H1 (cell line): ENCODE data around the gene SARS2. TPM values are rescaled to one million over a fixed set of nuclear protein-coding genes. Genes with fewer than 3 reads are reported as not detected.

Experiments used
- ASH2L ChIP-seq: fragments of 200-600, 300-600 bp; sonication (generic); IDR thresholded peaks from one replicate; pipeline ENCODE4 v1.7.1; 2017; ENCODE audit warnings: low read length
- CHD2 ChIP-seq: IDR thresholded peaks from 2 replicates; pipeline ENCODE4 v1.6.1; 2012; ENCODE audit warnings: low read length, improper control_type of control experiment
- E2F6 ChIP-seq: IDR thresholded peaks from 2 replicates; pipeline ENCODE4 v1.6.1; 2012; ENCODE audit warnings: inconsistent platforms
- JUN ChIP-seq: IDR thresholded peaks from 2 replicates; pipeline ENCODE4 v1.6.1; 2011; ENCODE audit warnings: low read depth, mild to moderate bottlenecking, improper control_type of control experiment, low read length
- JUND ChIP-seq: IDR thresholded peaks from 2 replicates; pipeline ENCODE4 v1.6.1; 2011; ENCODE audit warnings: mild to moderate bottlenecking, improper control_type of control experiment, low read length
- PHF8 ChIP-seq: fragments of 200-600 bp; sonication (generic); conservative IDR thresholded peaks from 2 replicates; pipeline ENCODE4 v1.7.1; 2012; ENCODE audit warnings: low read depth, mild to moderate bottlenecking, inconsistent platforms, low read length, moderate library complexity
- RBBP5 ChIP-seq: IDR thresholded peaks from 2 replicates; pipeline ENCODE4 v1.7.1; 2012; ENCODE audit warnings: low read depth, mild to moderate bottlenecking, inconsistent platforms, low read length, moderate library complexity, borderline replicate concordance
- RNF2 ChIP-seq: fragments of 200-900, 300-1000 bp; sonication (generic); IDR thresholded peaks from 2 replicates; pipeline ENCODE4 v1.7.1; 2016; ENCODE audit warnings: borderline replicate concordance, low read depth, mild to moderate bottlenecking, antibody characterized with exemption, low read length; ENCODE audit not compliant: poor library complexity, severe bottlenecking; ENCODE audit errors: missing control alignments
- RXRA ChIP-seq: IDR thresholded peaks from 2 replicates; pipeline ENCODE4 v1.6.1; 2011; ENCODE audit warnings: low read depth, mild to moderate bottlenecking, low read length, moderate library complexity; ENCODE audit not compliant: insufficient read depth
- SAP30 ChIP-seq: fragments of 300-600 bp; sonication (generic); IDR thresholded peaks from 2 replicates; pipeline ENCODE4 v1.7.1; 2012; ENCODE audit warnings: low read length, moderate library complexity, mild to moderate bottlenecking, inconsistent platforms; ENCODE audit not compliant: insufficient read depth, insufficient replicate concordance
- SIN3A ChIP-seq, 2 experiments: IDR thresholded peaks in 1 of 2; conservative IDR thresholded peaks in 1 of 2; 2 replicates each; pipeline ENCODE4 v1.6.1; 2011 to 2012; ENCODE audit warnings: low read length in 2 of 2, improper control_type of control experiment in 1 of 2, low read depth in 1 of 2, mild to moderate bottlenecking in 1 of 2
- SP4 ChIP-seq: IDR thresholded peaks from 2 replicates; pipeline ENCODE4 v1.6.1; 2012; ENCODE audit warnings: low read length, inconsistent platforms
- SUZ12 ChIP-seq: fragments of 200-600 bp; sonication (generic); IDR thresholded peaks from 2 replicates; pipeline ENCODE4 v1.6.1; 2012; ENCODE audit warnings: mild to moderate bottlenecking, inconsistent platforms, low read length, moderate library complexity, mixed read lengths
- TCF12 ChIP-seq: IDR thresholded peaks from 2 replicates; pipeline ENCODE4 v1.6.1; 2011; ENCODE audit warnings: low read depth, mild to moderate bottlenecking, low read length
- YY1 ChIP-seq: IDR thresholded peaks from 2 replicates; pipeline ENCODE4 v1.6.1; 2011; ENCODE audit warnings: low read depth, mild to moderate bottlenecking, low read length
- polyA plus RNA-seq, 7 experiments: library from polyadenylated mRNA; depleted of rRNA in 3 of 7; stranded (reverse) in 5 of 7; unstranded in 2 of 7; fragments of >200 nt in 5 of 7; fragments of 200-250 nt in 2 of 7; gene quantifications; 1 replicate in 5 of 7; 2 replicates in 1 of 7; 4 replicates in 1 of 7; pipeline versions ENCODE4 v1.2.1 to v1.2.3, GENCODE V29; 2011 to 2013; ENCODE audit warnings: missing spikeins in 2 of 7, mixed read lengths in 2 of 7
- total RNA-seq: library from RNA; stranded (reverse); fragmentation: NEBNext Ultra II Directional; extraction: Animal tissue kit (Norgen Biotek cat#: 25700); gene quantifications from 2 replicates; pipeline ENCODE4 v1.2.1, GENCODE V29; 2021
- TF ChIP-seq, protein P1 (sequence below): IDR thresholded peaks from 2 replicates; pipeline ENCODE4 v1.6.1; 2012; ENCODE audit warnings: low read length, inconsistent platforms
- TF ChIP-seq, protein P2 (sequence below): IDR thresholded peaks from 2 replicates; pipeline ENCODE4 v1.6.1; 2012; ENCODE audit warnings: inconsistent platforms

SARS2 gene
- total and polyA plus RNA-seq, 2 of the 8 experiments (the other 6 are each of a cell fraction or from before 2014, with no cell fraction given): 68.0 to 102 TPM

- TF ChIP-seq, protein P1, sequence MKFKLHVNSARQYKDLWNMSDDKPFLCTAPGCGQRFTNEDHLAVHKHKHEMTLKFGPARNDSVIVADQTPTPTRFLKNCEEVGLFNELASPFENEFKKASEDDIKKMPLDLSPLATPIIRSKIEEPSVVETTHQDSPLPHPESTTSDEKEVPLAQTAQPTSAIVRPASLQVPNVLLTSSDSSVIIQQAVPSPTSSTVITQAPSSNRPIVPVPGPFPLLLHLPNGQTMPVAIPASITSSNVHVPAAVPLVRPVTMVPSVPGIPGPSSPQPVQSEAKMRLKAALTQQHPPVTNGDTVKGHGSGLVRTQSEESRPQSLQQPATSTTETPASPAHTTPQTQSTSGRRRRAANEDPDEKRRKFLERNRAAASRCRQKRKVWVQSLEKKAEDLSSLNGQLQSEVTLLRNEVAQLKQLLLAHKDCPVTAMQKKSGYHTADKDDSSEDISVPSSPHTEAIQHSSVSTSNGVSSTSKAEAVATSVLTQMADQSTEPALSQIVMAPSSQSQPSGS: no peak
- TF ChIP-seq SUZ12 (no peak), JUN (no peak), PHF8 (no peak), E2F6 (peak; percentile 89), RBBP5 (no peak), ASH2L (no peak), SP4 (peak; percentile 0; the same call in 1 of the 2 replicates), CHD2 (no peak), RNF2 (no peak), YY1 (no peak), RXRA (no peak), SIN3A (conservative IDR thresholded peaks at IDR 0.05 in 1 of 2, IDR thresholded peaks at IDR 0.05 in 1 of 2; ENCODE audit: low read depth in 1 of 2, low read length in 2 of 2) (0 out of 4 replicates have a peak, but pooled peaks of 1 of the 2 experiments have one; percentile 9), SAP30 (no peak), JUND (no peak), TCF12 (no peak)
- TF ChIP-seq, protein P2, sequence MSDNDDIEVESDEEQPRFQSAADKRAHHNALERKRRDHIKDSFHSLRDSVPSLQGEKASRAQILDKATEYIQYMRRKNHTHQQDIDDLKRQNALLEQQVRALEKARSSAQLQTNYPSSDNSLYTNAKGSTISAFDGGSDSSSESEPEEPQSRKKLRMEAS: peak; percentile 96
- TF ChIP-seq, all 59 proteins: peak for 6
These were observed 61.3 kb downstream of the SARS2 start (continued) for GRCh38 chr19:38869160-38869835.
